ENCODE measurements around the gene CRYGB.

DNA sequence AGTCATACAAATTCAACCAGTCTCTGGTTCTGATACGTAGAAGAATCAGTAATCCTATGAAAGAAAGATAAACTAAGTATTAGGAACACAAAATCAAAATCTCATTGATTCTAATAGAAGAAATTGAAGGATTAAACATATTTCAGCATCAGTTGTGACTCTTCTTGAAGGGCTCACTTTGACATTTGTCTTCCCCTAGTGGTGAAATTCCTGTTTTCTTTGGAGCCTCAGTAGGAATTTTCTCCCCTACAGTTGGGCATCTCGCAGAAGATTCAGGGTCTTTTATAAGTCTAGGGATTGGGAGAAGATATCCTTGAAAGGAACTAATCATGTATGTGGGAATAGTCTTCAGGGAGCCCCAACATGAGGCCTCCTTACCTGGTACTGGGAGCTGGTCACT lies 2.8 kb upstream of the CRYGB start:
- TF ChIP-seq, protein P1, sequence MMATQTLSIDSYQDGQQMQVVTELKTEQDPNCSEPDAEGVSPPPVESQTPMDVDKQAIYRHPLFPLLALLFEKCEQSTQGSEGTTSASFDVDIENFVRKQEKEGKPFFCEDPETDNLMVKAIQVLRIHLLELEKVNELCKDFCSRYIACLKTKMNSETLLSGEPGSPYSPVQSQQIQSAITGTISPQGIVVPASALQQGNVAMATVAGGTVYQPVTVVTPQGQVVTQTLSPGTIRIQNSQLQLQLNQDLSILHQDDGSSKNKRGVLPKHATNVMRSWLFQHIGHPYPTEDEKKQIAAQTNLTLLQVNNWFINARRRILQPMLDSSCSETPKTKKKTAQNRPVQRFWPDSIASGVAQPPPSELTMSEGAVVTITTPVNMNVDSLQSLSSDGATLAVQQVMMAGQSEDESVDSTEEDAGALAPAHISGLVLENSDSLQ (IDR thresholded peaks at IDR 0.05), result no peak
- TF ChIP-seq ELF4 (IDR thresholded peaks at IDR 0.05), result no peak
- no peak for TF ChIP-seq LEF1 (IDR thresholded peaks at IDR 0.05; ENCODE audit: borderline replicate concordance)
- TF ChIP-seq FOXK2 (IDR thresholded peaks at IDR 0.05), result no peak
- no peak for TF ChIP-seq FOXM1 (IDR thresholded peaks at IDR 0.05; ENCODE audit: borderline replicate concordance)
- TF ChIP-seq FOXA1 (IDR thresholded peaks at IDR 0.05), result no peak
- TF ChIP-seq SUZ12 (IDR thresholded peaks at IDR 0.05), result no peak
- no peak for TF ChIP-seq BHLHE40 (IDR thresholded peaks at IDR 0.05; ENCODE audit: borderline replicate concordance)
- no peak for TF ChIP-seq TARDBP (IDR thresholded peaks at IDR 0.05)
- TF ChIP-seq SP1 (IDR thresholded peaks at IDR 0.05), result no peak
- TF ChIP-seq CTBP1 (IDR thresholded peaks at IDR 0.05; ENCODE audit: borderline replicate concordance), result no peak
- TF ChIP-seq HDGF (IDR thresholded peaks at IDR 0.05; ENCODE audit: borderline replicate concordance), result no peak
- TF ChIP-seq ARNT (IDR thresholded peaks at IDR 0.05), result no peak

All from HEK293T (cell line).